AG09309 (cell line): ENCODE measurements around the gene HDDC3.

Source experiments
- DNase-seq: peaks from one replicate; pipeline ENCODE4 v3.0.0-alpha.2; 2010; ENCODE audit warnings: low read depth
- H3K4me3 ChIP-seq: 2 replicates; pipeline ENCODE4 v1.5.1; 2011; ENCODE audit warnings: mild to moderate bottlenecking, low read depth, low read length, moderate library complexity; ENCODE audit not compliant: control insufficient read depth
- CTCF ChIP-seq: IDR thresholded peaks from 2 replicates; pipeline ENCODE4 v1.5.1; 2011; ENCODE audit warnings: mild to moderate bottlenecking, low read depth, low read length, inconsistent platforms; ENCODE audit not compliant: insufficient read depth, control insufficient read depth; ENCODE audit errors: missing control alignments

HDDC3 gene

GRCh38 chr15:90892498-90893174 is 39.7 kb downstream of the HDDC3 start:
- no peak for DNase-seq
- TF ChIP-seq CTCF: no peak
- H3K4me3 ChIP-seq: no peak overlapping the region

GRCh38 chr15:90892023-90892422 is 40.3 kb downstream of the HDDC3 start:
- DNase-seq: no peak
- no peak for TF ChIP-seq CTCF
- H3K4me3 ChIP-seq: no peak overlapping the region

- H3K4me3 ChIP-seq: no peak overlapping the region
- TF ChIP-seq CTCF: no peak
- DNase-seq: no peak
Observed at GRCh38 chr15:90891346-90891949, 40.9 kb downstream of the HDDC3 start.

- DNase-seq: no peak
- no peak for TF ChIP-seq CTCF
Observed at GRCh38 chr15:90890839-90891238, 41.5 kb downstream of the HDDC3 start.

GRCh38 chr15:90889736-90890456 is 42.5 kb downstream of the HDDC3 start:
- TF ChIP-seq CTCF: no peak
- no peak overlapping the region for H3K4me3 ChIP-seq
- DNase-seq: no peak

More at GRCh38 chr15:90890839-90891238, 41.5 kb downstream of the HDDC3 start:
- no peak overlapping the region for H3K4me3 ChIP-seq

- no peak for TF ChIP-seq CTCF
- no peak overlapping the region for H3K4me3 ChIP-seq
- no peak for DNase-seq
Observed at GRCh38 chr15:90889313-90889730, 43.0 kb downstream of the HDDC3 start.
